HEK293 (cell line): Measurements from ENCODE around the gene IRS1.

Experiments
- ZNF792 ChIP-seq: fragments of 450-650 bp; formaldehyde crosslinking; IDR thresholded peaks from 2 replicates; pipeline ENCODE4 v1.5.1; 2016; ENCODE audit warnings: missing biosample characterization, missing genetic modification characterization
- TF ChIP-seq, protein P1 (sequence below): fragments of 450-650 bp; formaldehyde crosslinking; IDR thresholded peaks from 2 replicates; pipeline ENCODE4 v1.5.1; 2016; ENCODE audit warnings: missing biosample characterization, missing genetic modification characterization

DNA sequence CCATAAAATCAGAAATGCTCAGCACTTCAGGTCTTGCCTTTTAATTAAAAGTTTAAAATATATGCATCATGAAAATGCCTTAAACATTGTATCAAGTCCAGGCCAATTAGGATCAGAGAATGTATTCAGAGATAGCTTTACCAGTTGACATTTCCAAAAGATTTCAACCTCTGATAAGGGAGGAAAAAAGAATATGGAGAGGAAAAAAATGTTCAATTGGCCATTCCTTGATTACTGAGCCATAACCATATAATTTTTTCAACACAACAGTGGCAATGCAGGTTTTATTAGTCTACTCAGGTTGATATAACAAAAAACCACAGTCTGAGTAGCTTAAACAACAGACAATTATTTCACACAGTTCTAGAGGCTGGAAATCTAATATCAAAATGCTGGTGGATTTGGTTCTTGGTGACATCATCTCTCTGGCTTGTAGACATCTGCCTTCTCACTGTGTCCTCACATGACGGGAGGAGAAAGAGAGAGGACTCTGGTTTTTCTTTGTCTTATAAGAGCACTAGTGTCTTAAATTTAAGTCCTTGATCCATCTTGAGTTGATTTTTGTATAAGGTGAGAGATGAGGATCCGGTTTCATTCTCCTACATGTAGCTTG is 111.9 kb downstream of the IRS1 start:
- TF ChIP-seq ZNF792 (tag by site-specific recombination) = no peak
- TF ChIP-seq, protein P1, sequence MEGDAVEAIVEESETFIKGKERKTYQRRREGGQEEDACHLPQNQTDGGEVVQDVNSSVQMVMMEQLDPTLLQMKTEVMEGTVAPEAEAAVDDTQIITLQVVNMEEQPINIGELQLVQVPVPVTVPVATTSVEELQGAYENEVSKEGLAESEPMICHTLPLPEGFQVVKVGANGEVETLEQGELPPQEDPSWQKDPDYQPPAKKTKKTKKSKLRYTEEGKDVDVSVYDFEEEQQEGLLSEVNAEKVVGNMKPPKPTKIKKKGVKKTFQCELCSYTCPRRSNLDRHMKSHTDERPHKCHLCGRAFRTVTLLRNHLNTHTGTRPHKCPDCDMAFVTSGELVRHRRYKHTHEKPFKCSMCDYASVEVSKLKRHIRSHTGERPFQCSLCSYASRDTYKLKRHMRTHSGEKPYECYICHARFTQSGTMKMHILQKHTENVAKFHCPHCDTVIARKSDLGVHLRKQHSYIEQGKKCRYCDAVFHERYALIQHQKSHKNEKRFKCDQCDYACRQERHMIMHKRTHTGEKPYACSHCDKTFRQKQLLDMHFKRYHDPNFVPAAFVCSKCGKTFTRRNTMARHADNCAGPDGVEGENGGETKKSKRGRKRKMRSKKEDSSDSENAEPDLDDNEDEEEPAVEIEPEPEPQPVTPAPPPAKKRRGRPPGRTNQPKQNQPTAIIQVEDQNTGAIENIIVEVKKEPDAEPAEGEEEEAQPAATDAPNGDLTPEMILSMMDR (tag by site-specific recombination) = no peak
